Activated CD8-positive, alpha-beta memory T cell treated with anti-CD3 and anti-CD28 coated beads, Interleukin-2, amount 50 U/mL, for 24 hours (primary cell): ENCODE measurements around the gene TMEM256.
"Not testable (repeated sequence)": the region's sequence is repeated elsewhere in the genome, so short reads cannot be mapped to it uniquely, and the experiment has no call there.

Experiments
- DNase-seq: peaks from one replicate; pipeline ENCODE4 v3.0.0-alpha.2; 2020; ENCODE audit errors: extremely low read depth

The TMEM256 gene

GRCh38 chr17:7383742-7384488 is 20.0 kb downstream of the TMEM256 start:
- peak; percentile 26 for DNase-seq

GRCh38 chr17:7383371-7383741 is 20.5 kb downstream of the TMEM256 start:
- no peak for DNase-seq

GRCh38 chr17:7382901-7383300 is 21.0 kb downstream of the TMEM256 start:
- DNase-seq, result no peak

- DNase-seq, result no peak
Observed at GRCh38 chr17:7380855-7381683, 22.8 kb downstream of the TMEM256 start, which contains the start of gene TNK1. Gene TNK1 (plus strand): TSS chr17:7381089. CDS start chr17:7382927, 1,838 bp downstream.

- no peak for DNase-seq
Observed at GRCh38 chr17:7380321-7380720, 23.6 kb downstream of the TMEM256 start.

- DNase-seq, result no peak
Observed at GRCh38 chr17:7379134-7379533, 24.8 kb downstream of the TMEM256 start.

GRCh38 chr17:7374353-7374752 is 29.5 kb downstream of the TMEM256 start:
- DNase-seq, result no peak

GRCh38 chr17:7370853-7371252 is 33.0 kb downstream of the TMEM256 start:
- DNase-seq, result no peak

GRCh38 chr17:7369825-7370224 is 34.1 kb downstream of the TMEM256 start:
- DNase-seq, result no peak

- not testable (repeated sequence) for DNase-seq
Observed at GRCh38 chr17:7368599-7368994, 35.3 kb downstream of the TMEM256 start.

- no peak for DNase-seq
Observed at GRCh38 chr17:7367918-7368598, 35.8 kb downstream of the TMEM256 start.

- no peak for DNase-seq
Observed at GRCh38 chr17:7367083-7367482, 36.8 kb downstream of the TMEM256 start.

GRCh38 chr17:7365963-7366362 is 37.9 kb downstream of the TMEM256 start:
- not testable (repeated sequence) for DNase-seq

GRCh38 chr17:7363311-7363710 is 40.6 kb downstream of the TMEM256 start:
- no peak for DNase-seq

GRCh38 chr17:7361906-7362305 is 42.0 kb downstream of the TMEM256 start:
- no peak for DNase-seq

GRCh38 chr17:7357381-7357780 is 46.5 kb downstream of the TMEM256 start:
- no peak for DNase-seq

GRCh38 chr17:7356756-7357155 is 47.1 kb downstream of the TMEM256 start:
- DNase-seq, result no peak

- peak; percentile 50 for DNase-seq
Observed at GRCh38 chr17:7356072-7356549, 47.8 kb downstream of the TMEM256 start.

GRCh38 chr17:7355573-7355972 is 48.3 kb downstream of the TMEM256 start:
- no peak for DNase-seq

GRCh38 chr17:7355053-7355452 is 48.8 kb downstream of the TMEM256 start, which contains the start of gene TMEM95:
Gene TMEM95 (plus strand): TSS chr17:7355156. CDS start chr17:7355205, 49 bp downstream.
- no peak for DNase-seq

GRCh38 chr17:7354262-7354843 is 49.5 kb downstream of the TMEM256 start:
- no peak for DNase-seq
